HG03196 (cell line): ENCODE results near the gene GTF2H3.

Source experiments
- ATAC-seq: cut with Tn5 transposase; IDR thresholded peaks from one replicate; pipeline ENCODE4 v1.9.1; 2021; ENCODE audit not compliant: unreplicated experiment

The GTF2H3 gene

GRCh38 chr12:123645380-123645779, 11.8 kb downstream of the GTF2H3 start:
- no peak for ATAC-seq

GRCh38 chr12:123645878-123646277, 12.2 kb downstream of the GTF2H3 start:
- ATAC-seq = no peak

DNA sequence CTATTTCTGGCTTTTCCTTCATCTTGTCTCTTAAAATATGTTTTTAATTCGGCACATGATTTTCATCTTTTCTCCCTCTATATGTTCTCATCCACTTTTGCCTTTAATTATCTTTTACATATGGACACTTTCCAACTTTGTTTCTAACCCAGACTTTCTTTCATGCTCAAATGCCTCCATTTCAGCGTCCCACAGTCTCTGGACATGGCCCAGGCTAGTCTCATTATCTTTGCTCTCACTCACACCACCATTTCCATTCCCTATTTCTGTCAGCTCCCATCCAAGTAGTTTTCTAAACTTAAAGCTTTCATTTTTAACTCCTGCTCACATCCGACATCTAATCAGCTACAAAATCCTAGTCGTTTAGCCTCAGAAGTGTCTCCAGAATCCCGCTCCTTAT, 14.8 kb downstream of the GTF2H3 start:
- ATAC-seq = no peak

DNA sequence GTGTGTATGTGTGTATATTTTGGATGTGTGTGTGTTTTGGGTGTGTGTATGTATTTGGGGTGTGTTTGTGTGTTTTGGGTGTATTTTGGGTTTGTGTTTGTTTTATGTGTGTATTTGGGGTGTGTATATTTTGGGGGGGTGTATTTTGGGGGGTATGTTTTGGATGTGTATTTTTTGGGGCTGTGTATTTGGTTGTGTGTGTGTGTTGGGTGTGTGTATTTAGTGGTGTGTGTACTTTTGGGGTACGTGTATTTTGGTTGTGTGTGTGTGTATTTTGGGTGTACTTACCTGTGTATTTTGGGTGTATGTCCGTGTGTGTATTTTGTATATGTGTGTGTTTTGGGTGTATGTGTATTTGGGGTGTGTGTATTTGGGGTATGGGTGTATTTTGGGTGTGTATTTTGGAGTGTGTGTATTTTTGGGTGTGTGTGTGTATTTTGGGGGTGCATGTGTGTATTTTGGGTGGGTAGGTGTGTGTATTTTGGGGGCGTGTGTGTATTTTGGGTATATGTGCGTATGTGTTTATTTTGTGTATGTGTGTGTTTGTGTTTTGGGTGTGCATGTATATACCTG, 20.6 kb downstream of the GTF2H3 start:
- ATAC-seq = no peak

DNA sequence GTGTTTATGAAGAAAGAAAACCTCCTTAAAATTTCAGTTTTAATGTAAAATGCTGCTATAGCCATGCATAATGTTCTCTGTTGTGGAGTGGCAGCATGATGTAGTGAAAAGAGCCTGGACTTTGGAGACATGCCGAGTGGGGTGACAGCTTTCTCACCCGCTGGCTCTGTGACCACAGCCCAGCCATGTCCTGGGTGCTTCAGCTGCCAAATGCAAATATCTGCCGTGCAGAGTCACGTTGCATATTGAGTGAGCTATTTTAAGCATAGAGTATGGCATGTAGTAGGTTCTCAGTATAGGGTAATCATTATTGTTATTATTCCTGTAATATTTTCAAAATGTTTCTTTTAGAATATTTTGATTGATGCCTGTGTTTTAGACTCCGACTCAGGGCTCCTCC, 21.8 kb downstream of the GTF2H3 start:
- ATAC-seq = peak; percentile 72

DNA sequence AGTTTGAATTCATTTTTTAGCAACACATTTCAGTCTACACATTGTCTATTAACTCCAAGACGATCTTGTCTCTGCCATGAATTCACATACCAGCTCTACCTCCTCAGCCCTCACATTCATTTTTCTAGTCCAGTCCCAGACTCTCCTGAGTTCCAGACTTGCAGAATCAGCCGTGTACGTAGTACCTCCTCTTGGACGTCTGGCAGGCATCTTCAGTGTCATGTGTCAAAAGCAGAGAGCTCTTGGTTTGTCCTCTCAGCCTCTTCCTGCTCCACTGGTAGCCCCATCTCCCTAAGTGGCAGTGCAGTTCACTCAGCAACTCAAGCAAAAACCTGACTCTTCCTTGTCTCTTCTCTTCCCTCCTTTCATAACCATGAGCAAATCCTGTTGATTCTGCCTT, 22.8 kb downstream of the GTF2H3 start:
- no peak for ATAC-seq

DNA sequence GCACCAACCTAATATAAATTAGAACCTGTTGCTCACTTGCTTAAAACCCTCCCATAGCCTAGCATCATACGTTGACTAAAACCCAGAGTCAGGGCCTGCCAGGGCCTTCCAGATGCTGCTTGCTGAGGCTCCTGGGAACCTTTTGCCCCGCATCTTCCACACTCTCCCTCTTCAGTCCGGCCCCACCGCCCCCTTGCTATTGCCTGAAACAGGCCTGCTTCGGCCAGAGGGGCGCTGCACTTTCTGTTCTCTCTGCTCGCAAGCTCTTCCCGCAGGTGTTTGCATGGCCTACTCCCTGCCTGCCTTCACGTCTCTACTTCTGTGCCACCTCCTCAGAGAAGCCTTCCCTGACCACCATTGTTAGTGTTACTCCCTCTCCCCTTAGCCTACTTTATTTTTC, 23.6 kb downstream of the GTF2H3 start:
- no peak for ATAC-seq

GRCh38 chr12:123659996-123660727, 26.5 kb downstream of the GTF2H3 start:
- ATAC-seq = no peak

DNA sequence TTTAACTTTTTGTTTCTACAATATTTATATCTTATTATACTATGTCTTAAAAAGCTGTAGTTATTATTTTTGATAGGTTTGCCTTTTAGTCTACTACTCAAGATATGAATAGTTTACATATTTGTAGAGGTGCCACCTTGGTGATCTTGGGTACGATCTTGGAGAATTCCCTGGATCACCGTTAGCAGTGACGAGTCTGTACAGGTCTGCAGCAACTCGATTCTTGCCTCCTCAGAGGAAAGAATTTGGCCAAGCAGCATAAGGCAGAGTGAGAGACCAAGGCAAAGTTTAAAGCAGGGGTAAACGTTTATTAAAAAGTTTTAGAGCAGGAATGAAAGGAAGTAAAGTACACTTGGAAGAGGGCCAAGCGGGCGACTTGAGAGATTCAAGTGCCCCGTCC, 34.1 kb downstream of the GTF2H3 start:
- ATAC-seq = no peak

DNA sequence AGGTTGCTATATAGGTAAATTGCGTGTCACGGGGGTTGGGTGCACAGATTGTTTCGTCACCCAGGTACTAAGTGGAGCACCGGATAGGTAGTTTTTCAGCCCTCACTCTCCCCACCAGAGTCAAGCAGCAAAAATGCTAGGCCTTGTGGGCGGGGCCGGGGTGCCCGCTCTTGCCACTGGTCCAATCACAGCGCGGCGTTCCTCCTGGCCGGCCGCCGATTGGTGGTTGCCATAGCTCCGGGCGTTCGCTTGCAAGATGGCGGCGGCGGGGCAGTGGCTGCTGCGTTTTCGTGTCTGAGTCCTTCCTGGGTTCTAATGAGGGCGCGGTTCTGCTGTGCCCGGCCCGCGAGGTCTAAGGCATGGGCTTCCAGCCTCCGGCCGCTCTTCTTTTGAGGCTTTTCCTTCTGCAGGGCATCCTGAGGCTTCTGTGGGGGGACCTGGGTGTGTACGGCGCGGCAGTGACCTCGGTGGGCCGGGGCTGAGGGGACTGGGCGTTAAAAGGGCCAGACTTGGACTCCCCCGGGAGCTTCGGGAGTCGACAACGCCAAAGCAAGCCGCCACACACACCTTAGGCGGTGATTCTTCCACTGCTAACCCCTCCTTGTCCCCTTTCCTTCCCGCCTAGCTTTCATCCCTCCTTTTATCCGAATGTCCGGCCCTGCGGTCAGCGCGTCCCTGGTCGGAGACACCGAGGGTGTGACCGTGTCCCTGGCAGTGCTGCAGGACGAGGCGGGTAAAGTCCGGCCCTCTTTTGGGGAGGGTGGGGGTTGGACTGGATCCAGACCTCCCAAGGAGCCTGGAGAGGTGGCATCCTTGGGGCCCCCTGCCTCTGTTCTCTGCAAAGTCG, 37.5 kb downstream of the GTF2H3 start, which contains the start of gene TCTN2:
TSS of gene TCTN2 (plus strand) at position 232 of the 847 bp plus-strand sequence. CDS start at position 360, 128 bp downstream.
- ATAC-seq = peak; percentile 98

- no peak for ATAC-seq
These were observed 38.2 kb downstream of the GTF2H3 start for GRCh38 chr12:123671876-123672275.

DNA sequence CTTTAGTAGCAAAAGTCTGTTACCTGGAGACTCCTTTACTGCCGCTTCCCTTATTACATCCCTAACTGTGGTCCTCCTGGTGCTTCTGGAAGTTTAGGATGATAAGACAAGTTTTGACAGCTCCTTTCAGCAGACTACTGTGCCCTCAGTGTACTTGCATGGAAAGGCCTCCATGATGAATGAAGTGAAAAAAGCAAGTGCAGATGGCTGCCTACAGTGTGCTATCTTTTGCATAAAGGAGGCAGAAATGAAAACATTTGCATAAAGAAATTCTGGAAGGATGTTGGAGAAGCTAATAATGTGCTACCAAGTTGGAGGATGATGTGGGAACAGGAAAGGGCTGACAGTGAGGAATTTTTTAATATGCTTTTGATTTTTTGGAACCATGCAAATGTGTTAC, 41.8 kb downstream of the GTF2H3 start:
- ATAC-seq = no peak

DNA sequence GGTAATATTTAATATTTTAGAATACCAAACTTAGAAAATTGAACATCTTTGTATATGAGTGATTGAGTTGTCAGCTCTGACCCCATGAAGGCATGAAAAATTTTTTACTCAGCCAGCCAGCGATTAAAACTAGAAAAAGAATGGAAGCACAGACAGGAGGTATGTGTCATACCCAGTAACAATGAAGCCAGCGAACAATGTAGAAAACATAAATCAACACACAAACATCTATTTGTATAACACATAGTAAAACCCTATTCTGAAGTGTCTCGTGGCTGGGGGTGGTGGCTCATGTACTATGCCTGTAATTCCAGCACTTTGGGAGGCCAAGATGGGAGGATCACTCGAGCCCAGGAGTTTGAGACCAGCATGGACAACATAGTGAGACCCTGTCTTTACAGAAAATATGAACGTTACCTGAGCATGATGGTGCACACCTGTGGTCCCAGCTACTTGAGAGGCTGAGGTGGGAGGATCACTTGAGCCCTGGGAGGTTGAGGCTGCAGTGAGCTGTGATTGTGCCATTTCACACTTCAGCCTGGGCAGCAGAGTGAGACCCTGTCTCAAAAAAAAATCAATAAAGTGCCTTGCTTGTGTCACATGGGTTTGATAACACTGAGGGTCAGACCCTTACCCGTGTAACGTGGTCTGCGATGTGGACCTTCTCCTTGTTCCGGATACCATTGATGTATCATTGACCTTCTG, 43.1 kb downstream of the GTF2H3 start:
- ATAC-seq = no peak

DNA sequence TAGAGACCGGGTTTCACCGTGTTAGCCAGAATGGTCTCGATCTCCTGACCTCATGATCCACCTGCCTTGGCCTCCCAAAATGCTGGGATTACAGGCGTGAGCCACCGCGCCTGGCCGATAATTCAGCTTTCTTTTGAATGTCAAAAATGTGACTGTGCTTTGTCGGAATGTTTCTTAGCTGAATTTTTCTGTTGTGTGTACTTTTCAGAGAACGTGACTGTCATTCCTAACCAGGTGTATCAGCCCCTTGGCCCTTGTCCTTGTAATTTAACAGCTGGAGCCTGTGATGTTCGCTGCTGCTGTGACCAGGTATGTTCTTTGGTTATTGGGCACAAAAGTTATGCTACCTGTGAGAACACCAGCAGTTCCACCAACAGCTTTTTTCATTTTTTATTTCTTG, 45.4 kb downstream of the GTF2H3 start:
- no peak for ATAC-seq

- ATAC-seq = no peak
These were observed 48.0 kb downstream of the GTF2H3 start for GRCh38 chr12:123681605-123682004.

DNA sequence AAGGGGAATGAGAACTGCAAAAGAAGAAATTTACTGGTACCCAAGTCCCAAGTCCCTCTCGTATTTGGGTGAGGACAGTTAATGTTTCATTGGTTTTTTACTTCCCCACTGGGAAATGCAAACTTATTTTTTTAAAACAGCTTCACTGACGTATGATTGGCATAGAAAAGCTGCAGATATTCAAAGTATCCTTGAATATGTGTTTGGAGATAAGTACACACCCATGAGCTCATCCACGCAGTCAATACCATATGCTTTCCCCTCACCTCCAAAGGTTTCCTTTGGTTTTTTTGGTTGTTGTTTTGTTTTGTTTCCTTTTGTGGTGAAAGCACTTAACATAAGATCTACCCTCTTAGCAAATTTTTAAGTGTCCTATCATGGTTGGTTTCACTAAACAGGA, 50.3 kb downstream of the GTF2H3 start:
- ATAC-seq = no peak

DNA sequence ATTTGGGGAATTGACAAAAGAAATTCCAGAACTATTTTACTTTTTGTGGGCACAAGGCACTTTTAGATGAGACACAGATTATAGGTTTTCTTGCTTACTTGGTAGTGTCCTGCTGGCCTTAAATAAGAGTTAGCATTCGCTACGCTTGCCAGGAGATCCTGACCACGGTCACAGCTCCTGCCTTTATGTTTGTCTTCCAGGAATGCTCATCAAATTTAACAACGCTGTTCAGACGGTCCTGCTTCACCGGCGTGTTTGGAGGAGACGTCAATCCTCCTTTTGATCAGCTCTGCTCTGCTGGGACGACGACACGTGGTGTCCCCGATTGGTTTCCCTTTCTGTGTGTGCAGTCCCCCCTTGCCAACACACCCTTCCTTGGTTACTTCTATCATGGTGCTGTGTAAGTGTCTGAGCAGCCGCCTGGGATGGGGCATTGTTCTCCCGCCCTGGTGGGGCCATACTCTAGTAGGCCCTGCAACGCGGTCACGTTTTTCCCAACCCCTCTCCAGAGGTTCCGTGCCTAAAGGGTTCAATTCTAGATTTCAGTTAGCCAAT, 53.1 kb downstream of the GTF2H3 start:
- ATAC-seq = no peak

GRCh38 chr12:123690191-123690840, 56.7 kb downstream of the GTF2H3 start:
- no peak for ATAC-seq

DNA sequence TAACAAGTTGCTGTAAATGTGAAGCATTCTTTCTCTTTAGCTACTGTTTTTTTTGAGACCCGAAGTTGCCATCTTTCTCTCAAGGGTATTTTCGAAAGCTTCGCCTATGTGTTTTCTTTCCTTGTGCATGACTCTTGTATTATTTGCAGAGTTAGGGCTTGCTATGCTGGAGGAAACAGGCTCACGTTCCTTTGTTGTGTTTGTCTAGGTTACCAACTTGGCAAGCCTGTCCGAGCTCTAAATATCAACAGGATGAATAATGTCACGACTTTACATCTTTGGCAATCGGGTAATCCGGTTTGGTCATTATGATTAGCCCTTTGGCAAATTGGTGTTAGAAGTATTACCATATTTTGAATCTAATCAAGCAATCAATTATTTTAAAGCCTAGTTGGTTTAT, 62.6 kb downstream of the GTF2H3 start:
- ATAC-seq = no peak

- ATAC-seq = no peak
These were observed 63.0 kb downstream of the GTF2H3 start for GRCh38 chr12:123696646-123697045.
